HUDEP-2 (cell line): Measurements from ENCODE around the gene PEAK1.

Experiments used
- DNase-seq, 76 experiments: peaks; one replicate each; lab custom pipeline; 2025; ENCODE audit not compliant: unreplicated experiment in 76 of 76; lab: John Stamatoyannopoulos, UW

Gene PEAK1

DNA sequence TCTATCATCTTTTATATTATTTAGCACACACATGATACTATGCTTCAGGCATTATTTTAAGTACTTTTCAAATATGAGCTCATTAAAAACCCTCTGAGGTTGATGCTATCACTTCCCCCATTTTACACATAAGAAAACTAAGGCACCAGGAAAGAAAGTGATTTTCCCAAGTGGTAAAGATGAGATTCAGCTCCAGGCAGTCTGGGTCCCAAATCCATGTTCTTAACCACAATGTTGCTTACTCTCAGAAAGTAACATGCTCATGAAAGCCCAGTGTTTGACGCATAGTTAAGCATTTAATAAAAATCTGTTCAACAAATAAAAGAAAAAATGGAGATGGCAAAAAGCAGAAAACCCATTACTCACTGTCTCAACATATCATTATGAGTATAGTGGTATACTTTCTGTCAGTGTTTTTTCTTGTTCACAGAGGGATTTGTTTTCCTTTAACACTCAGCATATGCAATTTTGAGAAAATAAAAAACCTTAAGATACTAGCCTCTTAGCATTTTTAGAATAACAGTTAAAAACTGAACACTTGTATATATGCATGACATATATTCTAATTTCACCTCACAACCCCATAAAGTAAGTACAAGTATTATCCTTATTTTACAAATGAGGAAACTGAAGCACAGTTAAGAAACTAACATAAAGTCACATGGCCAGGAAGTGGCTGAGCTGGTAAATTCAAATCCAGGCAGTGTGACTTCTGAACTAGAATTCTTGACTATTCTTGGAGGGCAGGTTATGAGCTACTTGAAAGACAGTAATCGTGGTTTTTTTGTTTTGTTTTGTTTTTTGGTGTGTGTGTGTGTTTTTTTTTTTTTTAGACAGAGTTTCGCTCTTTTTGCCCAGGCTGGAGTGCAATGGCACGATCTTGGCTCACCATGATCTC, 10.4 kb downstream of the PEAK1 start:
- no peak for DNase-seq

DNA sequence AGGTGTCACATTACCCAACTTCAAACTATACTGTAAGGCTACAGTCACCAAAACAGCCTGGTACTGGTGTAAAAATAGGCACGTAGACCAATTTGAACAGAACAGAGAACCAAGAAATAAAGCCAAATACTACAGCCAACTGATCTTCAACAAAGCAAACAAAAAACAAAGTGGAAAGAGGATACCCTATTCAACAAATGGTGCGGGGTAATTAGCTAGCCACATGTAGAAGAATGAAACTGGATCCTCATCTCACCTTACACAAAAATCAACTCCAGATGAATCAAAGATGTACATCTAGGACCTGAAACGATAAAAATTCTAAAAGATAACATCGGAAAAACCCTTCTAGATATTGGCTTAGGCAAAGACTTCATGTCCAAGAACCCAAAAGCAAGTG, 13.1 kb downstream of the PEAK1 start:
- no peak for DNase-seq

DNA sequence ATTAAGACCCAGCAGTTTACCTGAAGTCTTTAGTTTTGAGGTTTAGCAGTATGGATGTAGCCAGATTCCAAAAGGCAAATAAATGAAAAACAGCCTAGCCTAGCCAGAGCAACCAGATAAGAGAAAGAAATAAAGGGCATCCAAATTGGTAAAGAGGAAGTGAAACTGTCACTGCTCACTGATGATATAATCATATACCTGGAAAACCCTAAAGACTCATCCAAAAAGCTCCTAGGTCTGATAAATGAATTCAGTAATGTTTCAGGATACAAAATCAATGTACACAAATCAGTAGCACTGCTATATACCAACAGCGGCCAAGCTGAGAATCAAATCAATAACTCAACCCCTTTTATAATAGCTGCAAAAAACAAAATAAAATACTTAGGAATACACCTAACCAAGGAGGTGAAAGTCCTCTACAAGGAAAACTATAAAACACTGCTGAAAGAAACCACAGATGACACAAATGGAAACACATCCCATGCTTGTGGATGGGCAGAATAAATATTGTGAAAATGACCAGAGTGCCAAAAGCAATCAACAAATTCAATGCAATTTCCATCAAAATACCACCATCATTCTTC, 13.6 kb downstream of the PEAK1 start:
- DNase-seq: peak in 1 of 76 experiments; percentile 11

DNA sequence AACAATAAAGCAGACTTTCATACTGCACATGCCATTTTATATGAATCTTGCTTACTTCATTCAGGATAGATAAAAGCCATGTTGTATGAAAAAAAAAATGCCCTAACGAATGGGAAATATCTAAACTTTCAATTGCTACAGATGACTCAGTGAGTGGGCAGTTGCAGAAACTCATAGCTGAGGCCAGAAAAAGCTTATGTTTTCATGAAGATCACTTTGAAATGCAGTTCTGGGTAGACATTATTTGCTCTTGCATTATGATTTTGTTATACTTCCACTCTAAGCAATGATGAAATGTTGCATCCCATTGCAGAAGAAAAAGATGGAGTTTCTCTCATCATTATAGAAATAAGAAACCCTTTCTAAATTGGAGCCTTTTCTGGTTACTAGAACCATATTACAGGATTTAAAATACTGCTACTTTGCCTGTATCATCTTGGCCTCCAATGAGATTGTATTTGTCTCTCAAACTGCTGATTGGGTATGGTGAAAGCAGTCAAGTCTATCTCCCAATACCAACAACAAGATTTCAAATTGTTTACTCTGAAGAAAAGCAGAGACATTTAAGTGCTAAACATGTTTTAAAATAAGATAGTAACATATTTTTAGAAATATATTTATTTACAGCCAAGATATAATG, 17.0 kb downstream of the PEAK1 start:
- peak in 6 of 76 experiments; percentile 11 to 35 (median 16) for DNase-seq

DNA sequence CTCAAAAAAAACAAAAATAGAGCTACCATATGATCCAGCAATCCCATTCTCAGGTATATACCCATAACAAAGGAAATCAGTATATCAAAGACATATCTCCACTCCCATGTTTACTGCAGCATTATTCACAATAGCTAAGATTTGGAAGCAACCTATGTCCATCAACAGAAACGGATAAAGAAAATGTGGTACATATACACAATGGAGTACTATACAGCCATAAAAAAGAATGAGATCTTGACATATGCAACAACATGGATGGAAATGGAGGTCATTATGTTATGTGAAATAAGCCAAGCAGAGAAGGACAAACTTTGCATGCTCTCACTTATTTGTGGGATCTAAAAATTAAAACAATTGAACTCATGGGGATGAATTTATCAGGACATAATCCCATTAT, 19.6 kb downstream of the PEAK1 start:
- DNase-seq: no peak

DNA sequence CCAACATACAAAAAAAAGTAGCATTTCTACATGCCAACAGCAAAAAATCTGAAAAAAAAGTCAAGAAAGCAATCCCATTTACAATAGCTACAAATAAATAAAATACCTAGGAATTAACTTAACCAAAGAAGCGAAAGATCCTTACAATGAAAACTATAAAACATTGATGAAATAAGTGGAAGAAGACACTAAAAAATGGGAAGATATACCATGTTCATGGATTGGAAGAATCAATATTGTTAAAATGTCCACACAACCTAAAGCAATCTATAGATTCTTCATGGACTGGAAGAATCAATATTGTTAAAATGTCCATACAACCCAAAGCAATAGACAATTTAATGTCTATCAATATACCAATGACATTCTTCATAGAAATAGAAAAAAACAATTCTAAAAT, 21.0 kb downstream of the PEAK1 start:
- no peak for DNase-seq

DNA sequence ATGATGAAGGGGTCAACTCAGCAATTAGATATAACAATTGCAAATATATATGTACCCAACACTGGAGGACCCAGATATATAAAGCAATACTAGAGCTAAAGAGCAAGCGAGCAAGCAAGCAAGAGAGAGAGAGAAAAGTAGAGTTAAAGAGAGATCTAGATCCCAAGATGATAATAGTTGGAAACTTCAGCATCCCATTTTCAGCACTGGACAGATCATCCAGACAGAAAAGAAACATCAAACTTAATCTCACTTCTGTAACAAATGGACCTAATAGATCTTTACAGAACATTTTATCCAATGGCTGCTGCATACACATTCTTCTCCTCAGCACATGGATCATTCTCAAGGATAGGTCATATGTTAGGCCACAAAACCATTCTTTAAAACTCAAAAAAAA, 23.2 kb downstream of the PEAK1 start:
- no peak for DNase-seq

DNA sequence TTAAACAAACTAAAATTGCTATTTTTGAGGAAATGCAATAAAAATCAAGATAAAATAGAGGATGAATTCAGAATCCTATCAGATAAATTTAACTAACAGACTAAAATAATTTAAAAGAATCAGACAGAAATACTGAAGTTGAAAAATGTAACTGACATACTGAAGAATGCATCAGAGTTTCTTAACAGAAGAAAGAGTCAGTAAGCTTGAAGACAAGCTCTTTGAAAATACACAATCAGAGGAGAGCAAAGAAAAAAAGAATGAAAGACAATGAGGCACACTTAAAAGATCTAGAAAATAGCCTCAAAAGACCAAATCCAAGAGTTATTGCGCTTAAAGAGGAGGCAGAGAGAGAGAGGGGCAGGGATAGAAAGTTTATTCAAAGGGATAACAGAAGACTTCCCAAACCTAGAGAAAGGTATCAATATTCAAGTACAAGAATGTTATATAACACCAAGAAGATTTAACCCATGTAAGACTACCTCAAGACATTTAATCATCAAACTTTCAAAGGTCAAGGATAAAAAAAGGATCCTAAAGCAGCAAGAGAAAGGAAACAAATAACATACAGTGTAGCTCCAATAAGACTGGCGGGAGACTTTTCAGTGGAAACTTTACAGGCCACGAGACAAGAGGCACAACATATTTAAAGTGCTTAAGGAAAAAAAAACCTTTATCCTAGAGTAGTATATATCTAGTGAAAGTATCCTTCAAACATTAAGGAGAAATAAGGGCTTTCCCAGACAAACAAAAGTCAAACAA, 24.7 kb downstream of the PEAK1 start:
- no peak for DNase-seq

DNA sequence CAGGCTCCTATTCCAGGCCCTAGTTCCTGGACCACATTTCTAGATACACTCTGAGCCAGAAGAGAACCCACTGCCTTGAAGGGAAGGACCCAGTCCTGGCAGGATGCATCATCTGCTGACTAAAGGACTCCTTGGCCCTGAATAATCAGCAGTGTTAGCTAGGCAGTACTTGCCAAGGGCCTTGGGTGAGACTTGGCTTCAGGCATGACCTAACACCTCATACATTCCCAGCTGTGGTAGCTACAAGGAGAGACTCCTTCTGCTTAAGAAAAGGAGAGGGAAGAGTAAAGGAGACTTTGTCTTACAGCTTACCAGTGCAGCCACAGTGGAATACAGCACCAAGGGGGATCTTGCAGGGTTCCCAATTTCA, 26.4 kb downstream of the PEAK1 start:
- no peak for DNase-seq

DNA sequence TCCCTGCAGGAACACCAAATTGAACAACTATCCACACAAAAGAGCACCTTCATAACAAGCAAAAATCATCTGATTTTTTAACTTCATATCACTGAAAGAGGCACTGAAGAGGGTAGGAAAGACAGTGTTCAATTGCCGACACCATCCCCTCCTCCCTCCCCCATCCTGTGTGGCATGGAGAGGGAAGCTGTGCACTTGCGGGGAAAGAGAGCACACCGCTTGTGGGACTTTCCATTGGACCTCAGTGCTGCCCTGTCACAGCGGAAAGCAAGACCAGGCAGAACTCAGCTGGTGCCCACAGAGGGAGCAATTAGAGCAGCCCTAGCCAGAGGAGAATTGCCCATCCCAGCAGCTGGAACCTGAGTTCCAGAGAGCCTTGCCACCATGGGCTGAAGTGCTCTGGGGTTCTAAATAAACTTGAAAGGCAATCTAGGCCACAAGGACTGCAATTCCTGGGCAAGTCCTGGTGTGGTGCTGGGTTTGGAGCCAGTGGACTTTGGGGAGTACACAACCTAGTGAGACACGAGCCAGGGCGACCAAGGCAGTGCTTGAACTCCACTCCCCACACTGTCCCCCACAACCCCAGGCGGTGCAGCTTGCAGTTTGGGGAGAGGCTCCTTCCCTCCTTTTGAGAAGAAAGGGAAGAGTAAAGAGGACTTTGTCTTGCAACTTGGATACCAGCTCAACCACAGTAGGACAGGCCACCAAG, 27.0 kb downstream of the PEAK1 start:
- DNase-seq: no peak

DNA sequence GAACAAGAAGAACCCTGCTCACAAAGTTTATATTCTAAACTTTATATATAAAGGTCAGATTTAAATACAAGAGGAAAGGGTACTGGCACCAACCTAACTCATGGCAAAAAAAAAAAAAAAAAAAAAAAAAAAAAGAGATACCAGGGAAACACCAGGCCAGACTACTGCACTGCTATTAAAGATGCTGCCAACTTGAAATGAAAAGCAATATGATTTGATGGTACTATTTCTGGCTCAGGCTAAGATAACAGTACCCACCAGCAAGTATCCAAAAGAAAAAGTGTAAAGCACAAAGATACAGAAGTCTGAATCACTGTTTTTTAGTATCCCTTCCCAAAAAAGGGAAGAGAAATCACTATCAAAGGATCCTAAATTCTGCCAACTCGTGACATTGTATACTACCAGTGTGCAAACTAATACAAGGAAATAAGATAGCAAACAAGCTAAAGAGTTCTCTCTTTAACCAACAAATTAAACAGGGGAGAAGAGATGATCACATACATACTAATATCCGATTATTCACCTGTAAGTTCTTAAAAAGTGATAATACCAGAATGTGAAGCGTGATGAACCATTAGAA, 28.4 kb downstream of the PEAK1 start:
- DNase-seq: no peak

DNA sequence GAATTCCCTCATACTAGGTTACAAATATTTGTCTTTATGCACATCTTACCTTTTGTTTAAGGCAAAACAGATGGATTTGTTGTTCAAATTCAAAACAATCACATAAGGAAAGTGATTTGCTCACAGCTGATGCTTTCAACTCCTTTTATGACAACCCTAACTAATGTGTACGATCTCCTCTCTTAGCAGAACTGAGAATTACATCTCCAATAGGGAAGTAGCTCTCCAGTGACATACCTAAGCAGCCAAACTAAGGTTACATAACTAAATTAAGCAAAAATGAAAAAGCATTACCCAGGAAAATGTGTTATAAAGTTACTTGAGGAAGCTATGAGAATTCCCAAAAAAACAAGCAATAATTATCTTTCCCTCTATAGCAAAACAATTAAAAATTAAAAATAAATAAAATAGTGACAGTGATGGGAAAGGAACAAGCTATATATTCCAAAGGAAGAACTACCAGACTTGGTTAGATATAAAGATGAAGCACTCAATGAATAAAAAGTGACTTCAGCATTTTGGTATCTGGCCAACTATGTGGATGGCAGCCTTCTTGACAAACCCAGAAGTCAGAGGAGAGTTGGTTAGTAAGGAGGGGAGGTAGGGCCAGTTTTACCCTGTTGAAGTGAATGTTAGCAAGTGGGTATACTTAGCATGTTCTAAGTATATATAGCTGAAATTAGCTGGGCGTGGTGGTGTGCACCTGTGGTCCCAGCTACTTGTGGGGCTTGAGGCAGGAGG, 32.4 kb downstream of the PEAK1 start:
- peak in 1 of 76 experiments; percentile 5 for DNase-seq

DNA sequence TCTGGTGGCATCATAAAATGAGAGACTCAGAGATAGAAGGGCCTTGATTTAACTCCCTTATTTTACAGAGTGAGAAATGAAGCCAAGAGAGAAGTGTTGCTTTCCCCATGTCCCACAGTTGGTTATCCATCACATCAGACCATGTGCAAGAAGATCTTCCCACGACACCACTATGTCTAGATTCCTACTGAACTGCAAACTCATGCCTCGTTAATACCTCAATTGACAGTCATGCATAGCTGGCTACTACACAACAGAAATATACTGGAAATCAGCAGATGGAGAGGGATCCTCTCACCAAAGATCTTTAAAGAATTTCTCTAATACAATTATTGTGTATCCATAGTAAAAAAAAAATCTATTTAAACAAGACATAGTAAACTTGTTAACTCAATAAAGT, 33.3 kb downstream of the PEAK1 start:
- DNase-seq: no peak

DNA sequence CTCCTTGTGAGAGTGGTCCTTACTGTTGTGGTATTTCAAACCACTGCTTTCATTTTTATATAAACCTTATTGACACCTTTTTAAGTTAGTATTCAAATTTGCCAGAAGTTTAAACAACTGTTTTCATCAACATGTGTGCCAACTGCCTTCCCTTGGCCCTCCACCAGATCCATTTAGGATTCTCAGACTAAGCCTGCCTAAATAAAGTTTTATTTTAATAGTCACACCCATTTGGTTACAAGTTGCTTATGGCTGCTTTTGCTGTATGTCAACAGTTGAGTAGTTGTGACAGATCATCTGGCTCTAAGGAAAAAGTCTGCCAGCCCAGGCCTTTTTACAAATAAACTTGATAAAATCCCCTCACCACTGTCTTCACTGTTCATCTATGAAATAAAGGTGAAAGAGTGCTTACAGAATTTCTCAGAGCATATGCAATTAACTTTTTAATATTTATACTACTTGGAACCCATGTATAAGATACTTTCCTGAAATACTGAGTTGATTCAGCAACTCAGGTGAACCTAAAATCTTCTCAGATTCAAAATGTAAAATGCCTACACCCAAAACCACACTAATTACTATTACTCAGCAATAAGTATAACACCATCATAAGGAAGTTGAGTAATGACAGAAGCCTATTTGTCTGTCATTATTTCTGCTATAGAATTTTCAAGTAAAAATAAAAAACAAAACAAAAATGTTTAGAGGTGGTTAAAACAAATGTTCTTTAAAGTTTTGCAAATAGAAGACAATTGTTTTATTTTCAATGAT, 35.1 kb downstream of the PEAK1 start:
- no peak for DNase-seq

DNA sequence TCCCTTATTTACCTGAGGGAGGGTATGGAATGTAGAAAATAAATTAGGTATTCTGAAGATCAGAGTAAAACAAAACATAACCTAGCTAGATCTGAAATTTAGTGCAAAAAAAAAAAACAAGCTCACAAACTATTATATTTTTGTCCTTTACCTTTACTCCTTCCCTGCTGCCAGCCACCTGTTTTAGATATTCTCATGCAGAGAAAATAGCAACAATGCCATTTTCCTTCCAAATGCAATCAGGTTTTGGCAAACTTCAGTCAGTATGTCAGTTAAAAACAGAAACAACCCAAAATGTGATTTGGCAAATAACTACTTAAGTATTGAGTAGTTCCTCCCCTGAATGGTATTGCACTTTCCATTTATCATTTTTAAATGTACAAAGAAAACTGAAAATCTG, 35.8 kb downstream of the PEAK1 start:
- DNase-seq: no peak

DNA sequence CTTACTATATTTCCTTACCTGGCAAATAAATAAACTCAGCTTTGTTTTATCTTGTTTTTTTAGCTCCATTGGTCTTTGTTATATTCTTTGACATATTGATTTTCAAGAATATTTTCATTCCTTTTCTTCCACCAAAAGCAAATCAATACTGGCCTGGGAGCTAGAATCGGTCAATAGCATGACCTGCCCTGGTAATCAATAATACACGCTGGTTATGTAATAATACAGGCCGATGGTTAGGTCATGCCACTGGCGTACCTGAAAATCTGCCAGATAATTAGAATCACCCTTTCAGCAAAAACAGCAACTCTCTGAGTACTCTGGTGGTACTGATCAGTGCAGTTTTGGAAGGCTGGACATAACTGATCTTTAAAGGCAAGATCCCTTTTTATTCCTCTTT, 39.9 kb downstream of the PEAK1 start:
- no peak for DNase-seq

DNA sequence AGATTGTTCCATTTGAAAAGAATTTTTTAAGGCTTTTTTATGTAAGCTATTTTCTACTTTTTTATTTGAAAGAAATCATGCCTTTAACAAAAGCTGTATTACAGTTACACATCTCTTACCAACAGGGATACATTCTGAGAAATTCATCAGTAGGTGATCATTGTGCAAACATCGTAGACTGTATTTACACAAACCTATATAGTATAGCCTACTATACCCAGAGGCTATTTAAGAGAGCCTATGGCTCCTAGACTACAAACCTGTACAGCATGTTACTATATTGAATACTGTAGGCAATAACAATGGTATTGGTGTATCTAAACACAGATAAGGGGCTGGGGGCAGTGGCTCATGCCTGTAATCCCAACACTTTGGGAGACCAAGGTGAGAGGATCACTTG, 43.1 kb downstream of the PEAK1 start:
- no peak for DNase-seq

DNA sequence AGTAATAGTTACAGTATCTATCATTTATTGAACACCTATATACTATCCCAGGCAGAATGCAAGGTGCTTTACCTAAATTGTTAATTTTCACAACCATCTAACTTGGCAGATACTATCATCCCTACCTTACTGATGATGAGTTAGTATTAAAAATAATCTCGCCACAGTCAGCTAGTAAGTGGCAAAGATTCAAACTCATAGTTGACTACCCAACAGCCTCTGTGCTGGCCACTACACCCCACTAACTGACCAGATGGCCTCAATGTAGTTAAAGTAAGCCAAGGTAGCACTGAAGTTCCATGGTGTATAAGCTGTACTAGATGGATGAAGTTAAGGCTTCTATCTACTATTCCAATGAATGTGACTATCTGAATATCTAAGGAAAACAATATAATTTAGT, 44.8 kb downstream of the PEAK1 start:
- no peak for DNase-seq

DNA sequence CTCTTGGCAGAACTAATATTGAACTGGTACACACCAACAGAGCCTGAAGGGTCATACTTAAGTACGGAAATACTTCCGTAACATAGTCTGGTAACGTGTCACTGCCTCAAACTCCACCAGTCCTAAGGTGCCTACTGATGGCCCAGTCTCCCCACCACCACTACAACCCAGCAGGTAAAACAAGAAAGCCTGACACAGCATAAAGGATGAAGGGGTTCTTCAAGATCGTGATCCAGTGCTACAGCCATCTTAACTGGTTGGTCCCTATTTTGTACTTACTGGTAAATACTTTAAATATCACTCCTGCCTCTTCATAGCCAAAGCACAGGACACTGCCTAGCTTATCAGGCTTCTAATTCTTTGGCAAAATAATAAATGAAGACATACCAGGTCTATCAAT, 46.5 kb downstream of the PEAK1 start:
- DNase-seq: no peak
